ENCODE results near the gene SYN1.

Gene SYN1

GRCh38 chrX:47571896-47572295, 47.8 kb downstream of the SYN1 start:
- DNase-seq = no peak
- H3K4me1 ChIP-seq = no peaks in the 10 kb centered on the region
- no peak overlapping the region for H3K4me3 ChIP-seq (ENCODE audit: low read depth, low read length)
- H3K36me3 ChIP-seq = peaks cover 5% of the 10 kb centered on the region
- no peaks in the 10 kb centered on the region for H3K27me3 ChIP-seq
- no peaks in the 10 kb centered on the region for H3K9me3 ChIP-seq
- no peak for TF ChIP-seq CTCF (IDR thresholded peaks at IDR 0.05; ENCODE audit: low read depth, low read length)

- no peaks in the 10 kb centered on the region for H3K27me3 ChIP-seq
- no peak overlapping the region for H3K4me3 ChIP-seq (ENCODE audit: low read depth, low read length)
- TF ChIP-seq CTCF (IDR thresholded peaks at IDR 0.05; ENCODE audit: low read depth, low read length) = no peak
- H3K9me3 ChIP-seq = no peaks in the 10 kb centered on the region
- no peaks in the 10 kb centered on the region for H3K4me1 ChIP-seq
- H3K36me3 ChIP-seq = peaks cover 5% of the 10 kb centered on the region
- DNase-seq = no peak
These were observed 48.4 kb downstream of the SYN1 start for GRCh38 chrX:47571215-47571614.

GRCh38 chrX:47570794-47571193, 48.9 kb downstream of the SYN1 start:
- Histone ChIP-seq H3K27me3 (no peaks in the 10 kb centered on the region), H3K36me3 (peaks cover 5% of the 10 kb centered on the region), H3K4me3 (ENCODE audit: low read depth, low read length) (no peak overlapping the region), H3K9me3 (no peaks in the 10 kb centered on the region), H3K4me1 (no peaks in the 10 kb centered on the region)
- no peak for TF ChIP-seq CTCF (IDR thresholded peaks at IDR 0.05; ENCODE audit: low read depth, low read length)
- no peak for DNase-seq

GRCh38 chrX:47568656-47569295, 50.9 kb downstream of the SYN1 start:
- no peaks in the 10 kb centered on the region for H3K9me3 ChIP-seq
- peak; percentile 42 for TF ChIP-seq CTCF (IDR thresholded peaks at IDR 0.05; ENCODE audit: low read depth, low read length)
- H3K27me3 ChIP-seq = no peaks in the 10 kb centered on the region
- DNase-seq = peak; percentile 37
- H3K4me3 ChIP-seq (ENCODE audit: low read depth, low read length) = no peak overlapping the region
- no peaks in the 10 kb centered on the region for H3K4me1 ChIP-seq
- peaks cover 12% of the 10 kb centered on the region for H3K36me3 ChIP-seq

GRCh38 chrX:47566841-47567240, 52.8 kb downstream of the SYN1 start:
- Histone ChIP-seq H3K36me3 (peaks cover 20% of the 10 kb centered on the region), H3K9me3 (no peaks in the 10 kb centered on the region), H3K4me3 (ENCODE audit: low read depth, low read length) (no peak overlapping the region), H3K27me3 (no peaks in the 10 kb centered on the region), H3K4me1 (no peaks in the 10 kb centered on the region)
- DNase-seq = no peak
- TF ChIP-seq CTCF (IDR thresholded peaks at IDR 0.05; ENCODE audit: low read depth, low read length) = no peak

- no peaks in the 10 kb centered on the region for H3K4me1 ChIP-seq
- DNase-seq = no peak
- H3K36me3 ChIP-seq = peaks cover 20% of the 10 kb centered on the region
These were observed 55.1 kb downstream of the SYN1 start for GRCh38 chrX:47564438-47565085.

More at GRCh38 chrX:47564438-47565085, 55.1 kb downstream of the SYN1 start:
- Histone ChIP-seq H3K9me3 (no peaks in the 10 kb centered on the region), H3K4me3 (ENCODE audit: low read depth, low read length) (no peak overlapping the region), H3K27me3 (no peaks in the 10 kb centered on the region)
- no peak for TF ChIP-seq CTCF (IDR thresholded peaks at IDR 0.05; ENCODE audit: low read depth, low read length)

Measured in BE2C (cell line).